HepG2 (cell line): ENCODE data around the gene IRGQ. TPM values are rescaled to one million over a fixed set of nuclear protein-coding genes. Genes with fewer than 3 reads are reported as not detected.

Experiments used
- ATAC-seq: fragments of 200-7000 bp; cut with Tn5 transposase; 3 replicates; pipeline ENCODE4 v1.9.1; 2020; ENCODE audit warnings: mild to moderate bottlenecking, moderate library complexity
- BruUV-seq: library from RNA; stranded (reverse); fragments of 400-500 nt; replicated peaks from 2 replicates; lab custom pipeline; 2021; lab: Mats Ljungman, UMichigan
- CTCF ChIA-PET: fragments of 300-600 bp; formaldehyde crosslinking; extraction: SDS; loops from one replicate; lab custom pipeline; 2021; ENCODE audit warnings: low total read pairs, inconsistent platforms, low intra/inter-chr PET ratio; lab: Yijun Ruan, JAX
- POLR2A ChIA-PET: fragments of 350-600 bp; sonication (Branson Sonifier 250); formaldehyde crosslinking; loops from one replicate; lab custom pipeline; 2020; ENCODE audit warnings: antibody characterized with exemption, inconsistent platforms; lab: Yijun Ruan, JAX
- DNase-seq: peaks from one replicate; pipeline ENCODE4 v3.0.0-alpha.2; 2015; ENCODE audit warnings: low spot score
- FAIRE-seq: peaks from 3 replicates; lab custom pipeline; 2011; peaks lifted over from hg19 to GRCh38; lab: Jason Lieb, UNC
- H2AFZ ChIP-seq: one replicate; pipeline ENCODE4 v1.6.1; 2011; ENCODE audit warnings: low read length, inconsistent platforms
- H3K27ac ChIP-seq: fragments of 300-600 bp; 3 replicates; pipeline ENCODE4 v1.8.0; 2011; ENCODE audit warnings: mixed run types, mild to moderate bottlenecking, mixed read lengths, low read length, inconsistent platforms; ENCODE audit not compliant: insufficient read depth; ENCODE audit errors: extremely low read length
- H3K27me3 ChIP-seq, 2 experiments: fragments of 200-600 bp in 1 of 2; 2 replicates in 1 of 2; 3 replicates in 1 of 2; pipeline versions ENCODE4 v1.6.0 to v1.8.0; 2011; ENCODE audit warnings: low read length in 2 of 2, mild to moderate bottlenecking in 2 of 2, moderate library complexity in 2 of 2, inconsistent platforms in 1 of 2; ENCODE audit not compliant: insufficient read depth in 2 of 2, control insufficient read depth in 1 of 2
- H3K36me3 ChIP-seq, 2 experiments: fragments of 200-600 bp in 1 of 2; replicated peaks in 1 of 2; 2 replicates in 1 of 2; 3 replicates in 1 of 2; pipeline versions ENCODE4 v1.5.1 to v1.8.0; 2011; ENCODE audit warnings: low read length in 2 of 2, inconsistent platforms in 1 of 2; ENCODE audit not compliant: insufficient read depth in 2 of 2, control insufficient read depth in 1 of 2
- H3K4me1 ChIP-seq: 2 replicates; pipeline ENCODE4 v1.5.1; 2012; ENCODE audit warnings: low read length, inconsistent platforms; ENCODE audit not compliant: insufficient read depth
- H3K4me2 ChIP-seq: 2 replicates; pipeline ENCODE4 v1.6.0; 2011; ENCODE audit warnings: low read depth, low read length, inconsistent platforms
- H3K4me3 ChIP-seq, 3 experiments: fragments of 200-600 bp in 1 of 3; sonication (generic), shearing (Covaris generic) in 1 of 3; replicated peaks in 1 of 3; 2 replicates each; pipeline ENCODE4 v1.5.1; 2011 to 2016; ENCODE audit warnings: low read length in 3 of 3, inconsistent platforms in 2 of 3, low read depth in 2 of 3, mild to moderate bottlenecking in 2 of 3, control low read depth in 1 of 3, mixed read lengths in 1 of 3; ENCODE audit not compliant: insufficient read depth in 1 of 3
- H3K79me2 ChIP-seq: one replicate; pipeline ENCODE4 v1.6.1; 2011; ENCODE audit warnings: low read length, inconsistent platforms; ENCODE audit not compliant: insufficient read depth
- H3K9ac ChIP-seq: 2 replicates; pipeline ENCODE4 v1.6.0; 2011; ENCODE audit warnings: mild to moderate bottlenecking, low read depth, low read length, inconsistent platforms; ENCODE audit not compliant: insufficient read depth
- H3K9me3 ChIP-seq: 2 replicates; pipeline ENCODE4 v1.5.1; 2012; ENCODE audit warnings: mild to moderate bottlenecking, low read length
- H4K20me1 ChIP-seq: 2 replicates; pipeline ENCODE4 v1.6.0; 2011; ENCODE audit warnings: inconsistent platforms, mild to moderate bottlenecking, low read length, moderate library complexity; ENCODE audit not compliant: insufficient read depth
- ADNP ChIP-seq: sonication (generic); formaldehyde crosslinking; IDR thresholded peaks from 2 replicates; pipeline ENCODE4 v1.4.0; 2020; ENCODE audit warnings: missing genetic modification reagents
- ARID3A ChIP-seq: IDR thresholded peaks from 2 replicates; pipeline ENCODE4 v1.6.1; 2012; ENCODE audit warnings: low read depth, low read length, improper control_type of control experiment
- ATF2 ChIP-seq: sonication (generic); formaldehyde crosslinking; IDR thresholded peaks from 2 replicates; pipeline ENCODE4 v1.4.0; 2020; ENCODE audit warnings: missing genetic modification reagents
- IKZF4 ChIP-seq: sonication (generic); formaldehyde crosslinking; IDR thresholded peaks from 2 replicates; pipeline ENCODE4 v1.5.1; 2020; ENCODE audit warnings: borderline replicate concordance, mild to moderate bottlenecking, low read depth, missing genetic modification reagents; ENCODE audit errors: not compliant biosample characterization
- MXD1 ChIP-seq: sonication (generic); formaldehyde crosslinking; IDR thresholded peaks from 2 replicates; pipeline ENCODE4 v1.4.0; 2020; ENCODE audit warnings: mild to moderate bottlenecking, missing genetic modification reagents
- NCOR1 ChIP-seq: fragments of 200-600 bp; sonication (generic); IDR thresholded peaks from 2 replicates; pipeline ENCODE4 v1.7.0; 2017; ENCODE audit warnings: antibody characterized with exemption, low read length, borderline replicate concordance
- NONO ChIP-seq, 2 experiments: fragments of 450-650 bp in 1 of 2; sonication (generic) in 1 of 2; formaldehyde crosslinking in 1 of 2; IDR thresholded peaks in 1 of 2; conservative IDR thresholded peaks in 1 of 2; 2 replicates each; pipeline versions ENCODE4 v1.6.1 to v1.8.0; 2017 to 2022; ENCODE audit warnings: mild to moderate bottlenecking in 1 of 2, missing genetic modification reagents in 1 of 2, moderate library complexity in 1 of 2
- NR2C2 ChIP-seq: sonication (generic); formaldehyde crosslinking; IDR thresholded peaks from 2 replicates; pipeline ENCODE4 v1.4.0; 2020; ENCODE audit warnings: missing genetic modification reagents, mild to moderate bottlenecking, moderate library complexity, borderline replicate concordance
- RXRA ChIP-seq: sonication (generic); formaldehyde crosslinking; IDR thresholded peaks from 2 replicates; pipeline ENCODE4 v1.5.1; 2020; ENCODE audit warnings: missing genetic modification reagents
- SMYD3 ChIP-seq: sonication (generic); formaldehyde crosslinking; IDR thresholded peaks from 2 replicates; pipeline ENCODE4 v1.8.1; 2023; ENCODE audit warnings: mild to moderate bottlenecking, missing genetic modification reagents
- YEATS4 ChIP-seq: sonication (generic); formaldehyde crosslinking; IDR thresholded peaks from 2 replicates; pipeline ENCODE4 v1.4.0; 2020; ENCODE audit warnings: missing genetic modification reagents, borderline replicate concordance
- ZBTB20 ChIP-seq: sonication (generic); formaldehyde crosslinking; IDR thresholded peaks from 2 replicates; pipeline ENCODE4 v1.8.1; 2023; ENCODE audit warnings: missing genetic modification reagents, low read depth, mild to moderate bottlenecking, borderline replicate concordance
- ZBTB3 ChIP-seq: sonication (generic); formaldehyde crosslinking; IDR thresholded peaks from 2 replicates; pipeline ENCODE4 v1.4.0; 2020; ENCODE audit warnings: low read depth, mild to moderate bottlenecking, moderate library complexity, missing genetic modification reagents, borderline replicate concordance
- ZFP1 ChIP-seq: IDR thresholded peaks from 2 replicates; pipeline ENCODE4 v1.6.1; 2016
- ZNF17 ChIP-seq: sonication (generic); formaldehyde crosslinking; IDR thresholded peaks from 2 replicates; pipeline ENCODE4 v1.5.0; 2020; ENCODE audit warnings: mild to moderate bottlenecking, missing genetic modification reagents
- ZNF44 ChIP-seq: sonication (generic); formaldehyde crosslinking; IDR thresholded peaks from 2 replicates; pipeline ENCODE4 v1.5.1; 2020; ENCODE audit warnings: mild to moderate bottlenecking, missing genetic modification reagents
- ZNF598 ChIP-seq: sonication (generic); formaldehyde crosslinking; IDR thresholded peaks from 2 replicates; pipeline ENCODE4 v1.5.1; 2020; ENCODE audit warnings: mild to moderate bottlenecking, missing genetic modification reagents, borderline replicate concordance
- ZNF687 ChIP-seq: sonication (generic); formaldehyde crosslinking; IDR thresholded peaks from 2 replicates; pipeline ENCODE4 v1.5.1; 2020; ENCODE audit warnings: mild to moderate bottlenecking, missing genetic modification reagents, moderate library complexity
- WGBS: methylation state at CpG from one replicate; pipeline ENCODE4 v1.1.6; 2017; ENCODE audit warnings: low lambda C conversion rate; 5-methylcytosine and 5-hydroxymethylcytosine counted together
- in situ Hi-C: cut with HindIII; loops from 2 replicates; pipeline ENCODE4 v1.10.0; 2017; ENCODE audit warnings: low pct_unique_long_range_greater_than_20kb; ENCODE audit not compliant: extremely low pct_ligation_motif_present
- intact Hi-C: fragments of 100-400 bp; cut with micrococcal nuclease; formaldehyde crosslinking; loops from one replicate; pipeline ENCODE4 v1.10.0; 2022; ENCODE audit not compliant: unreplicated experiment
- polyA plus RNA-seq, 8 experiments: library from polyadenylated mRNA; depleted of rRNA in 3 of 8; stranded (reverse) in 7 of 8; unstranded in 1 of 8; fragments of >200 nt; fragmentation: Illumina TruSeq in 4 of 8; extraction: Trizol in 4 of 8; gene quantifications; 2 replicates each; pipeline versions ENCODE4 v1.2.1 to v1.2.3, GENCODE V29; 2011 to 2016; ENCODE audit warnings: low read depth in 4 of 8, missing spikeins in 1 of 8, mixed read lengths in 1 of 8; ENCODE audit not compliant: insufficient read depth in 1 of 8
- total RNA-seq, 5 experiments: library from RNA; depleted of rRNA; stranded (reverse); fragments of >200 nt; fragmentation: Illumina TruSeq; extraction: Trizol; gene quantifications; 2 replicates each; pipeline ENCODE4 v1.2.3, GENCODE V29; 2016; ENCODE audit warnings: low read depth in 1 of 5

Gene IRGQ
- total and polyA plus RNA-seq, 2 of the 13 experiments (the other 11 are each of a cell fraction or from before 2014, with no cell fraction given): 11.6 to 12.4 TPM

GRCh38 chr19:43589277-43589676 is 6.7 kb downstream of the IRGQ start:
- no peak for DNase-seq
- no peak overlapping the region for H3K9ac ChIP-seq
- H3K9me3 ChIP-seq: no peaks in the 10 kb centered on the region
- no peak for FAIRE-seq
- H4K20me1 ChIP-seq: peaks cover under 1% of the 10 kb centered on the region; the same call in 1 of the 2 replicates
- no peak overlapping the region for H2AFZ ChIP-seq
- no peak overlapping the region for H3K4me3 ChIP-seq
- peaks cover 26% of the 10 kb centered on the region for H3K4me1 ChIP-seq
- peaks cover 4% of the 10 kb centered on the region for H3K79me2 ChIP-seq
- H3K27me3 ChIP-seq: no peaks in the 10 kb centered on the region
- in situ Hi-C loops (no loop called here), intact Hi-C loops (no loop called here)
- ChIA-PET CTCF (no interaction called here), POLR2A (no interaction called here)
- no peak overlapping the region for H3K27ac ChIP-seq
- BruUV-seq: no TSS peak
- H3K4me2 ChIP-seq: no peak overlapping the region
- no peak for ATAC-seq
- 91% methylated on average over 5 of the region's 5 CpGs for WGBS
- H3K36me3 ChIP-seq: peaks cover 3% of the 10 kb centered on the region in 2 experiments; a peak in 4 of 5 replicates
- TF ChIP-seq ATF2 (CRISPR knock-in tag) (no peak), NCOR1 (no peak), ZFP1 (CRISPR knock-in tag) (no peak), ZNF598 (CRISPR knock-in tag) (no peak), NONO (IDR thresholded peaks at IDR 0.05) (no peak), NONO (CRISPR knock-in tag; conservative IDR thresholded peaks at IDR 0.05) (no peak), SMYD3 (CRISPR knock-in tag) (no peak), ZBTB20 (CRISPR knock-in tag) (no peak), ZBTB3 (CRISPR knock-in tag) (no peak), ZNF44 (no peak), YEATS4 (CRISPR knock-in tag) (no peak), RXRA (no peak), ZNF17 (CRISPR knock-in tag) (no peak), ADNP (CRISPR knock-in tag) (no peak), IKZF4 (no peak), ZNF687 (CRISPR knock-in tag) (no peak), NR2C2 (CRISPR knock-in tag) (no peak), MXD1 (CRISPR knock-in tag) (no peak), ARID3A (no peak)
